Liver (tissue), 3 donors: Measurements from ENCODE around the gene WDR59.

Experiments
- CTCF ChIP-seq: fragments of 150-350 bp; IDR thresholded peaks from 2 replicates; pipeline ENCODE4 v1.5.1; 2017; ENCODE audit warnings: improper control_type of control experiment, low read depth, low read length; ENCODE audit not compliant: missing input control
- GABPA ChIP-seq, 2 donors: IDR thresholded peaks in 1 of 2; conservative IDR thresholded peaks in 1 of 2; 2 replicates each; pipeline ENCODE4 v1.6.1; 2016; ENCODE audit warnings: antibody characterized with exemption in 2 of 2, mild to moderate bottlenecking in 1 of 2, moderate library complexity in 1 of 2
- JUND ChIP-seq, 2 donors: IDR thresholded peaks; 2 replicates each; pipeline ENCODE4 v1.6.1; 2016; ENCODE audit warnings: antibody characterized with exemption in 2 of 2
- TAF1 ChIP-seq: conservative IDR thresholded peaks from 2 replicates; pipeline ENCODE4 v1.6.1; 2016; ENCODE audit warnings: antibody characterized with exemption, mild to moderate bottlenecking
- YY1 ChIP-seq: IDR thresholded peaks from 2 replicates; pipeline ENCODE4 v1.6.1; 2016; ENCODE audit warnings: antibody characterized with exemption, mild to moderate bottlenecking
- TF ChIP-seq, protein P1 (sequence below): IDR thresholded peaks from 2 replicates; pipeline ENCODE4 v1.6.1; 2016; ENCODE audit warnings: antibody characterized with exemption, mild to moderate bottlenecking
- donor health status: healthy.
- donor health status: healthy.

DNA sequence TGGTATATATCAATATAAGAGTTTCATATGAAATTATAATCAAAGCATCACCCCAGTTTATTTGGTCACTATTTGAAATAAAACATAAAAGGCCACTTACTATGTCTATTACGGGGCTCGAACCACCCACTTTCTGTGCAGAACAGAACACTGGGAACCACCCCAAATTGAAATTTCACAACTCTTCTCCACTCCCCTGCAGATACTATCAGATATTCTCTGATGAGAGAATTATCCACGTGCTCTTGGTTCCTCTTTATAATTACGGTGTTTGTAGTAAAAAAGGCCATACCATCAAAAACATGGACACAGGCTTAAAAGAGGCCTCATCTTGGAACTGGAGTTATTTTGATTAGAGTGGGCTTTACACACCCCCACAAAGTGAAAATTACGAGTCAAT, 82.8 kb downstream of the WDR59 start:
- TF ChIP-seq CTCF (no peak), TAF1 (no peak), JUND (IDR thresholded peaks at IDR 0.05) (no peak), YY1 (no peak), GABPA (IDR thresholded peaks at IDR 0.05 in 1 of 2, conservative IDR thresholded peaks at IDR 0.05 in 1 of 2) (no peak)
- TF ChIP-seq, protein P1, sequence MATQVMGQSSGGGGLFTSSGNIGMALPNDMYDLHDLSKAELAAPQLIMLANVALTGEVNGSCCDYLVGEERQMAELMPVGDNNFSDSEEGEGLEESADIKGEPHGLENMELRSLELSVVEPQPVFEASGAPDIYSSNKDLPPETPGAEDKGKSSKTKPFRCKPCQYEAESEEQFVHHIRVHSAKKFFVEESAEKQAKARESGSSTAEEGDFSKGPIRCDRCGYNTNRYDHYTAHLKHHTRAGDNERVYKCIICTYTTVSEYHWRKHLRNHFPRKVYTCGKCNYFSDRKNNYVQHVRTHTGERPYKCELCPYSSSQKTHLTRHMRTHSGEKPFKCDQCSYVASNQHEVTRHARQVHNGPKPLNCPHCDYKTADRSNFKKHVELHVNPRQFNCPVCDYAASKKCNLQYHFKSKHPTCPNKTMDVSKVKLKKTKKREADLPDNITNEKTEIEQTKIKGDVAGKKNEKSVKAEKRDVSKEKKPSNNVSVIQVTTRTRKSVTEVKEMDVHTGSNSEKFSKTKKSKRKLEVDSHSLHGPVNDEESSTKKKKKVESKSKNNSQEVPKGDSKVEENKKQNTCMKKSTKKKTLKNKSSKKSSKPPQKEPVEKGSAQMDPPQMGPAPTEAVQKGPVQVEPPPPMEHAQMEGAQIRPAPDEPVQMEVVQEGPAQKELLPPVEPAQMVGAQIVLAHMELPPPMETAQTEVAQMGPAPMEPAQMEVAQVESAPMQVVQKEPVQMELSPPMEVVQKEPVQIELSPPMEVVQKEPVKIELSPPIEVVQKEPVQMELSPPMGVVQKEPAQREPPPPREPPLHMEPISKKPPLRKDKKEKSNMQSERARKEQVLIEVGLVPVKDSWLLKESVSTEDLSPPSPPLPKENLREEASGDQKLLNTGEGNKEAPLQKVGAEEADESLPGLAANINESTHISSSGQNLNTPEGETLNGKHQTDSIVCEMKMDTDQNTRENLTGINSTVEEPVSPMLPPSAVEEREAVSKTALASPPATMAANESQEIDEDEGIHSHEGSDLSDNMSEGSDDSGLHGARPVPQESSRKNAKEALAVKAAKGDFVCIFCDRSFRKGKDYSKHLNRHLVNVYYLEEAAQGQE = no peak
